HG03139 (cell line): ENCODE measurements around the gene ANTKMT.

Experiments
- ATAC-seq: cut with Tn5 transposase; IDR thresholded peaks from one replicate; pipeline ENCODE4 v1.9.1; 2021; ENCODE audit not compliant: unreplicated experiment

The ANTKMT gene

DNA sequence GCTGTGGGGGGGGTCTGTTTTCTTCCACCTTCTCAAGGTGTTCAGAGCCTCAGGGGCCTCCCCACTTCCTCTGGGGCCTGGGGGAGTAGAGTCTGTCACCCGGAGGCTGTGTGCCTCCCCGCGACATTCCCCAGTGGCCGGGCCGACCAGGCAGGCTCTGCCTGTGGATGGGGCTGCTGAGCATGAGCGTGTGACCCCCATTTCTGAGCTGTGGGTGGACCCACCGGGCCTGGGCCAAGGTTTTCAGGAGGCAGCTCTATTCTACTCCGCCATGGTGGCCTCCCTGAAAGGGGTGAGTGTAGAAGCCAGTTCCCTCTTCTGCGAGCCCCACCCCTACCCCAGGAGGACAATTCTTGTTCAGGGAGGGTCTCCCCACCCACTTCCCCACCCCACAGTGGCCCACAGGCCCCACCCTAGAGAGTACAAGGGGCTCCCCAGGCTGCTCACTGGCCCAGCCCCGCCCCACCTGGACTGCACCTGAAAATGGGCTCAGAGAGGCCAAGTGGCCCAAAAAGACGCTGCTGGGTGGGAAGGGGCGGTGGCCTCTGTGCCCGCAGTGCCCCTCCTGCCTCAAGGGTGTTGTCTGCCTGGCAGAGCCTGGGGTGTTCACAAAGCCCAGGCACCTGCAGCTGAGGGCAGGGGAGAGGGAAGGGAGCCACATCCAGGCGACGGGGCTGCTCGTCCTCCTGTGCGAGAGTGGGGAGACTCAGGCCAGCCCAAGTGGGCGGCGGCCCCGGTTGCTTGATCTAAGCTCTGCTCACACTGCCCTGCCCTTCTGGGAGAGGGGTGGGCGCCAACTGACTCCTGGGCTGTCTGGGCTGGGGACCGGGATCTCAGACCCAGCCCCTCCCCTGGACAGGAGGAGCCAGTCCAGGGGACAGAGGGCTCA lies 40.9 kb downstream of the ANTKMT start:
- ATAC-seq, result no peak

DNA sequence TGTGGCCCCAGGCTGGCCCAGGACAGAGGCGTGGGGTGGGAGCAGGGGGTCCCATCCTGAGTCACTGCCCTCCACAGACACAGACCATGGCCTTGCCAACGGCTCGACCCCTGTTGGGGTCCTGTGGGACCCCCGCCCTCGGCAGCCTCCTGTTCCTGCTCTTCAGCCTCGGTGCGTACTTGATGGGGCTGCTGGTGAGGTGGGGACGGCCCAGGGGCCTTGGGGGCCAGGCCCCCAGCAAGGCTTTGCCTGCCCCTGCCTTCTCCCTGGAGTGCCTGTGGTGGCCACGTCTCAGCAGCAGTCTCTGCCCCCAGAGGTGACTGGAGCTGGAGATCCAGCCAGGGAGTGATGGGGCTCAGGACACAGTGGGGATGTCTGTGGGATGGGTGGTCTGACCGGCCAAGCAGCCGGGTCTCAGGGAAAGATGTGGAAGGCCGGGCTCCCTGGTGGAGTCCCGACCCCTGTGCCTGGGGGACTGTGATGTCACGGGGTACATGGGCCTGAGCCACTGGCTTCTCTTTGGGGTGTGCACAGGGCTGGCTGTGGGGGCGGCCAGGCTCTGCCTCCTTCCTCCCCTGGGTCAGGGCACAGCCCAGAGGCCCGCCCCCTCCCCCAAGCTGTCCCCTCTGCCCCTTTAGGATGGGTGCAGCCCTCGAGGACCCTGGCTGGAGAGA lies 41.8 kb downstream of the ANTKMT start:
- ATAC-seq, result no peak

DNA sequence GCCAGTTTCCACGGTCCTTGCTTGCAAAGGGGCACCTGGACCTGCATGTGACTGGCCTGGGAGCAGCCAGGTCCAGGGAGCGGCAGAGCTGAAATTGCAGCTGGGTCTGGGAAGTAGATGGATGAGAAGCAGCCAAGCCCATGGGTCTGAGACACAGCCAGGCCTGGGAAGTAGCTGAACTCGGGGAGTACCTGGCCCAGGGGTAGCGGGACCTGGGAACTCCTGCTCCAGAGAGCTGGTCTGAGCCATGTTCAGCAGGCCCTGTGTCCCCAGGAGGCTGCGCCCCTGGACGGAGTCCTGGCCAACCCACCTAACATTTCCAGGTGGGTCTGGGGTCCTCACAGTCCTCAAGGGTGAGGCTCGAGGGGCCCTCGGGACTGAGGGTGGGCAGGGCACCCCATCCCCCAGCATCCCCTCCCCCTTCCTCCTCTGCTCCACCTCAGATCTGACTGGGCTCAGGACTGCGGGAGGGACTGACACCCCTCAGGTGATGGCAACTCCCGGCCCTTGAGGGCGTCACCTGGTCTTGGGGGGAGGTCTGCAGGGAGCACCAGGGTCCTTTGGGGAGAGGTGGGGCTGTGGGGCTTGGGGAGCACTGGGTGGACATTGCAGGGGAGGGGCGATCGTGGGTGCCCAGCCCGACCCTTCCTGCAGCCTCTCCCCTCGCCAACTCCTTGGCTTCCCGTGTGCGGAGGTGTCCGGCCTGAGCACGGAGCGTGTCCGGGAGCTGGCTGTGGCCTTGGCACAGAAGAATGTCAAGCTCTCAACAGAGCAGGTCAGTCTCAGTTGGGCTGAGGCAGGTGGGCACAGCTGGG lies 42.6 kb downstream of the ANTKMT start:
- ATAC-seq, result no peak

DNA sequence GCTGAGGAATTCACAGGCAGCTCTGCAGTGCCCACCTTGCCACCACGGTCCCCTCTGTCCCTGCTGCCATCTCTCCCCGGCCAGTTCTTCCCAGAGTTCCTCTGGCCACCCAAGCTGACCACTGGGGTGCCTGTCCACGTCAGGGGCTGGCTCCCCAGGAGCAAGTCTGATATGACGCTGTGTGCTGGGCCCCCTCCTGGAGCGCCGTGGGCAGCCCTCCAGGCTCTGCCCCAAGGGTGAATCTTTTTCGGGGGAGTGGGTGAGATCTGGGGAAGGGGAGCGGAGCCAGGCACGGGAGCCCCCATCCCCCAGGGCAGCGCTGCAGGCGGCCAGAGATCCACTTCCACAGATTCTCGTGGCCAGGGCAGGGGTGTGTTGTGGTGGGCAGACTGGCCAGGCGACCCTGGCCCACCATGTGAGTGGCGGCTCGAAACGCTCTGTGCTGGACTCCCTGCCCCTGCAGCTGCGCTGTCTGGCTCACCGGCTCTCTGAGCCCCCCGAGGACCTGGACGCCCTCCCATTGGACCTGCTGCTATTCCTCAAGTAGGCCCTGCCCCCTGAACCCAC lies 43.3 kb downstream of the ANTKMT start:
- no peak for ATAC-seq

DNA sequence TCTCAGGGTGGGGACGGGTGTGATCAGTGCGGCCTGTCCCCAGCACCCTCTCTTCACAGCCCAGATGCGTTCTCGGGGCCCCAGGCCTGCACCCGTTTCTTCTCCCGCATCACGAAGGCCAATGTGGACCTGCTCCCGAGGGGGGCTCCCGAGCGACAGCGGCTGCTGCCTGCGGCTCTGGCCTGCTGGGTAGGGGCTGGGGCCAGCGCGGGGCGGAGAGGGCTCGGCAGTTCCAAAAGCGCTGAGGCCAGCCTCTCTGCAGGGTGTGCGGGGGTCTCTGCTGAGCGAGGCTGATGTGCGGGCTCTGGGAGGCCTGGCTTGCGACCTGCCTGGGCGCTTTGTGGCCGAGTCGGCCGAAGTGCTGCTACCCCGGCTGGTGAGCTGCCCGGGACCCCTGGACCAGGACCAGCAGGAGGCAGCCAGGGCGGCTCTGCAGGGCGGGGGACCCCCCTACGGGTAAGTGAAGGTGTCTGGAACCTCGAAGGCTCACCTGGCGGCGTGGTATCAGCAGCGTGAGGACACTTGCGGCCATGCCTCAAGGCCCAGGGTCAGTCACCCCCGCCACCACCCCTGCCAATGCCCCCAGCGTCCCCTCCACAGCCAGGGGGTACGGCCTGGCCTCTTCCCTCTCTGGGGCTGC lies 44.0 kb downstream of the ANTKMT start:
- no peak for ATAC-seq

DNA sequence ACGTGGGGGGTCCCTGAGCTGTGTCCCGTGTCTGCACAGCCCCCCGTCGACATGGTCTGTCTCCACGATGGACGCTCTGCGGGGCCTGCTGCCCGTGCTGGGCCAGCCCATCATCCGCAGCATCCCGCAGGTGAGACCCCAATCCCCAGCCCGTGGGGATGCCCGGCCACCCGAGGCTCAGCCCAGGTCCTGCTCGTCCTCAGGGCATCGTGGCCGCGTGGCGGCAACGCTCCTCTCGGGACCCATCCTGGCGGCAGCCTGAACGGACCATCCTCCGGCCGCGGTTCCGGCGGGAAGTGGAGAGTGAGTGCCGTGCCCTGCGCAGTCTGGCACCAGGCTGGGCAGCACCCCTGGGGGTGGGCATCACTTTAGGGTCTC lies 44.5 kb downstream of the ANTKMT start:
- no peak for ATAC-seq

DNA sequence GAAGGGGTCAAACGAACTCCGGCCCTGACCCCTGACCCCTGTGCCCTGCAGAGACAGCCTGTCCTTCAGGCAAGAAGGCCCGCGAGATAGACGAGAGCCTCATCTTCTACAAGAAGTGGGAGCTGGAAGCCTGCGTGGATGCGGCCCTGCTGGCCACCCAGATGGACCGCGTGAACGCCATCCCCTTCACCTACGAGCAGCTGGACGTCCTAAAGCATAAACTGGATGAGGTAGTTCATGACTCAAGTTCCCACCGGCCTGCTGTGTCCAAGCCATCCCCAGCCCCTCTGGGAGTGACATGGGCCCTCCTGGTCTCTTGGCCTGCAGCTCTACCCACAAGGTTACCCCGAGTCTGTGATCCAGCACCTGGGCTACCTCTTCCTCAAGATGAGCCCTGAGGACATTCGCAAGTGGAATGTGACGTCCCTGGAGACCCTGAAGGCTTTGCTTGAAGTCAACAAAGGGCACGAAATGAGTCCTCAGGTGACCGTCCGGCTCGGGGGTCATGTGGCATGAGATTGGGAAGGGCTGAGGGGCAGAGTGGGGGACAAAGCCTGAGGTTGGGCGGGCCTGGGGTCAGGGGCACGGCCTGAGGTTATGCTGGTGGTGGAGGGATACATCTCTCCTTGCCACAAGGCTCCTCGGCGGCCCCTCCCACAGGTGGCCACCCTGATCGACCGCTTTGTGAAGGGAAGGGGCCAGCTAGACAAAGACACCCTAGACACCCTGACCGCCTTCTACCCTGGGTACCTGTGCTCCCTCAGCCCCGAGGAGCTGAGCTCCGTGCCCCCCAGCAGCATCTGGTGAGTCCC lies 45.3 kb downstream of the ANTKMT start:
- no peak for ATAC-seq

DNA sequence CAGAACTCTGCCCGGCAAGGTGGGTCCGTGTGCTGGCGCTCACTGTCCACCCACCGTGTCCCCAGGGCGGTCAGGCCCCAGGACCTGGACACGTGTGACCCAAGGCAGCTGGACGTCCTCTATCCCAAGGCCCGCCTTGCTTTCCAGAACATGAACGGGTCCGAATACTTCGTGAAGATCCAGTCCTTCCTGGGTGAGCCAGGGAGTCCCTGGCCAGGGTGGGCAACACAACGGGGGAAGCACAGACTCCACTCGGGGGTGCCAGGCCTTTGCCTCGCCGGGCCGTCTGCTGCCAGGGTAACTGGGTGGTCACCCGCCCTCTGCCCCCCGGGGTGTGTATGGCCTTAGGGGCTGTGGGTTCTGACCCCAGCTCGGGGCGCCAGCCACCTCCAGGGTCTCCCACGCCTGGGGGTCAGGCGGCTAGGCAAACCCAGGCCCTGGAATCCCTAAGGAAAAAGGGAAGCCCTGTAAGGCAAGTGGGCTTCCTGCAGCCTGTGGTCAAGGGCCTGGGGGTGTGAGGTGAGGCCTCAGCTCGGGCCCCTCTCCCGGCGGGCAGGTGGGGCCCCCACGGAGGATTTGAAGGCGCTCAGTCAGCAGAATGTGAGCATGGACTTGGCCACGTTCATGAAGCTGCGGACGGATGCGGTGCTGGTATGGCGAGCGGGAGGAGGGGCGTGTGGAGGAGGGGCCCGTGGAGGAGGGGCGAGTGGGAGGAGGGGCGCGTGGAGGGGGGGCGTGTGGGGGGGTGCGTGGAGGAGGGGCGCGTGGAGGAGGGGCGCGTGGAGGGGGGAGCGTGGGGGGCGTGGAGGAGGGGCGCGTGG lies 46.1 kb downstream of the ANTKMT start:
- ATAC-seq, result no peak

DNA sequence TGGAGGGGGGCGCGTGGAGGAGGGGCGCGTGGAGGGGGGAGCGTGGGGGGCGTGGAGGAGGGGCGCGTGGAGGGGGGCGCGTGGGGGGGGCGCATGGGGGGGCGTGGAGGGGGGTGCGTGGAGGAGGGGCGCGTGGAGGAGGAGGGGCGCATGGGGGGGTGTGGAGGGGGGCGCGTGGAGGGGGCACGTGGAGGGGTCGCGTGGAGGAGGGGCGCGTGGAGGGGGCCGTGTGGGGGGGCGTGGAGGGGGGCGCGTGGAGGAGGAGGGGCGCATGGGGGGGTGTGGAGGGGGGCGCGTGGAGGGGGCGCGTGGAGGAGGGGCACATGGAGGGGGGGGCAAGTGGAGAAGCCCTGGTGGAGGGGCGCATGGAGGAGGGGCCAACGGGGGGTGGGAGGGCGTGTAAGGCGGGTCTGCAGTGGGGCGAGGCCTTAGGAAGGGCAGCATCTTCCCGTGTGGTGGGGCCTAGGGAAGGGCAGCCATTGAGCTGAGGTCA lies 46.8 kb downstream of the ANTKMT start:
- no peak for ATAC-seq

DNA sequence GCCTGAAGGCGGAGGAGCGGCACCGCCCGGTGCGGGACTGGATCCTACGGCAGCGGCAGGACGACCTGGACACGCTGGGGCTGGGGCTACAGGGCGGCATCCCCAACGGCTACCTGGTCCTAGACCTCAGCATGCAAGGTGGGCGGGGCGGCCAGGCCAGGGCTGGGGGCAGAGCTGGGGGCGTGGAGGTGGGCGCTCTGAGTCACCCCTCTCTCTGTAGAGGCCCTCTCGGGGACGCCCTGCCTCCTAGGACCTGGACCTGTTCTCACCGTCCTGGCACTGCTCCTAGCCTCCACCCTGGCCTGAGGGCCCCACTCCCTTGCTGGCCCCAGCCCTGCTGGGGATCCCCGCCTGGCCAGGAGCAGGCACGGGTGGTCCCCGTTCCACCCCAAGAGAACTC lies 47.5 kb downstream of the ANTKMT start:
- ATAC-seq, result no peak

DNA sequence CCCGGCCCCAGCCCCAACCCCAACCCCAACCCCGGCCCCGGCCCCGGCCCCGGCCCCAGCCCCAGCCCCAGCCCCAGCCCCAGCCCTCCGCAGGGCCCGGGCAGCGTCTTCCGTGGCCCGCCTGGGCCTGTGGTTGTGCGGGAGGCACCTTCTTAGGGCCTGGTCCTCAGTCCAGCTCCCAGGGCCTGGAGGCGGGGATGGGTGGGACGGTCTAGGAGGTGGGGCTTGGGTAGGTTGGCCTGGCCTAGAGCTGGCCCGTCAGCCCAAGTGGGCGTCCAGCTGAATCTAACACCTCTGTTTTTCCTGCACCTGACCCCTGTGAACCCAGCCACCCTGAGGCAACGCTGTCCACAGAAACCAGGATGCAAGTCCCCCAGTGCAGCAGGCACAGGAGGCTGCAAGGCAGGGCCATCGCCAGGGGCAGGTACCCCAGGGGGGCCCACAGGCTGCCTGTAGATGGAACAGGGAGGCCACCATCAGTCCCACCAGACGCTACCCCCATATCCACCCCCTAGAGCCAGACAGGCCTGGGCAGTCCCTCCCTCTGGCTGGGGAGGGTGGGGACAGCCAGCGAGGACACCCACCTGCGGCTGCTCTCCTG lies 48.3 kb downstream of the ANTKMT start:
- no peak for ATAC-seq

DNA sequence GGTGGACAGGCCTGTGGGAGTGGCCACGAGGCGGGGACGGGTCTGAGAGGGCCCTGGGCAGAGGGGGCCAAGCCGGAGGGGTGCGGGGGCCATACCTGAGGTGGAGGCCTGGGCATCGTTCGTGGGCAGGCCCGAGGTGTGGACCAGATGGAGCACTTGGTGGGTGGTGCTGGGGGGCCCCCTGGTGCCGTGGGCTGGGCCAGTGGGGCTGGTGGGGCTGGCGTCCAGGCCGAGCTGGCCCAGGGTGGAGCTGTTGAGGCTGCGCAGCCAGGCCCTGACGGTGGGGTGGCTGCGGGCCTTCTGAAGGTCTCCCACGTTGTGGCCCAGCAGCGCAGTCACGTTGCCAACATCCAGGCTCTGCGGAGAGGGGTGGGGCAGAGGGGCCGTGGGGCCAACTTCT lies 49.0 kb downstream of the ANTKMT start:
- ATAC-seq, result no peak

DNA sequence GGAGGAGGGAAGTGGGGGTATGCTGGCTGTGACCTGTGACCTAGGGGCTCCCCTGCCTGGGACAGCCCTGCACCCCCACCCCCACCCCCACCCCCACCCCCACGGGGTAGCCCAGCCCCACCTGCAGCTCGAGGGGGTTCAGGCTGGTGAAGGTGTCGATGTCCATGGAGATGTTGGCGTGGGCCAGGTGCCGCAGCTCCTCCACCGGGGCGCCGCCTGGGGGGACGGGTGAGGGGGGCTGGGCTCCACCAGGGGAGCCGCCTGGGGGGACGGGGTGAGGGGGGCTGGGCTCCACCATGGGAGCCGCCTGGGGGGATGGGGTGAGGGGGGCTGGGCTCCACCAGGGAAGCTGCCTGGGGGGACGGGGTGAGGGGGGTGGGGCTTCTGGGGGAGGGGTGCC lies 49.5 kb downstream of the ANTKMT start:
- no peak for ATAC-seq
